Esophagus muscularis mucosa (tissue), 4 donors: ENCODE results near the gene CDH4. TPM values are rescaled to one million over a fixed set of nuclear protein-coding genes. Genes with fewer than 3 reads are reported as not detected.

ENCODE experiments used
- DNase-seq: peaks from one replicate; pipeline ENCODE4 v3.0.0-alpha.2; 2017; ENCODE audit errors: extremely low spot score
- H3K27ac ChIP-seq, 4 donors: fragments of 200-600 bp; sonication (generic); replicated peaks in 1 of 4; 1 replicate in 3 of 4; 2 replicates in 1 of 4; pipeline ENCODE4 v1.5.1; 2016 to 2019; ENCODE audit warnings: mild to moderate bottlenecking in 1 of 4
- H3K27me3 ChIP-seq, 4 donors: fragments of 200-600 bp; sonication (generic); one replicate each; pipeline versions ENCODE4 v1.5.1 to v1.6.0; 2016 to 2019
- H3K36me3 ChIP-seq, 4 donors: fragments of 200-600 bp; sonication (generic); one replicate each; pipeline ENCODE4 v1.5.1; 2016 to 2019
- H3K4me1 ChIP-seq, 4 donors: fragments of 200-600 bp; sonication (generic); one replicate each; pipeline ENCODE4 v1.5.1; 2016 to 2019
- H3K4me3 ChIP-seq, 4 donors: fragments of 200-600 bp; sonication (generic); 1 replicate in 2 of 4; 2 replicates in 2 of 4; pipeline ENCODE4 v1.5.1; 2016 to 2019; ENCODE audit warnings: mild to moderate bottlenecking in 4 of 4, moderate library complexity in 1 of 4
- H3K9me3 ChIP-seq, 4 donors: fragments of 200-600 bp; sonication (generic); 1 replicate in 3 of 4; 2 replicates in 1 of 4; pipeline ENCODE4 v1.5.1; 2016 to 2019
- CTCF ChIP-seq, 3 experiments: fragments of 200-600 bp in 2 of 3; fragments of 450-650 bp in 1 of 3; sonication (generic) in 2 of 3; IDR thresholded peaks; one replicate each; pipeline ENCODE4 v1.5.1; 2017 to 2019; ENCODE audit warnings: antibody characterized with exemption in 3 of 3, mild to moderate bottlenecking in 2 of 3, moderate library complexity in 1 of 3
- EP300 ChIP-seq: sonication (generic); formaldehyde crosslinking; IDR thresholded peaks from one replicate; pipeline ENCODE4 v1.6.1; 2017; ENCODE audit warnings: antibody characterized with exemption
- POLR2A ChIP-seq: fragments of 450-650 bp; IDR thresholded peaks from one replicate; pipeline ENCODE4 v1.6.1; 2017; ENCODE audit warnings: antibody characterized with exemption, moderate library complexity, mild to moderate bottlenecking, low read depth
- POLR2AphosphoS5 ChIP-seq, 2 donors: sonication (generic); formaldehyde crosslinking; IDR thresholded peaks; one replicate each; pipeline ENCODE4 v1.6.1; 2017; ENCODE audit warnings: antibody characterized with exemption in 2 of 2
- WGBS: methylation state at CpG from one replicate; pipeline ENCODE4 v1.1.5; 2018; 5-methylcytosine and 5-hydroxymethylcytosine counted together
- intact Hi-C: fragments of 100-400 bp; cut with DNase I; formaldehyde crosslinking; loops from one replicate; pipeline ENCODE4 v1.15.1; 2023
- total RNA-seq, 4 donors: library from RNA; depleted of rRNA; stranded (reverse); fragments of >200 nt; gene quantifications; one replicate each; pipeline versions ENCODE4 v1.1.0 to v1.2.1, GENCODE V29; 2016

CDH4 gene
- total RNA-seq, 4 donors from 2014 or later = 0.42 to 1.3 (median 0.48) TPM

DNA sequence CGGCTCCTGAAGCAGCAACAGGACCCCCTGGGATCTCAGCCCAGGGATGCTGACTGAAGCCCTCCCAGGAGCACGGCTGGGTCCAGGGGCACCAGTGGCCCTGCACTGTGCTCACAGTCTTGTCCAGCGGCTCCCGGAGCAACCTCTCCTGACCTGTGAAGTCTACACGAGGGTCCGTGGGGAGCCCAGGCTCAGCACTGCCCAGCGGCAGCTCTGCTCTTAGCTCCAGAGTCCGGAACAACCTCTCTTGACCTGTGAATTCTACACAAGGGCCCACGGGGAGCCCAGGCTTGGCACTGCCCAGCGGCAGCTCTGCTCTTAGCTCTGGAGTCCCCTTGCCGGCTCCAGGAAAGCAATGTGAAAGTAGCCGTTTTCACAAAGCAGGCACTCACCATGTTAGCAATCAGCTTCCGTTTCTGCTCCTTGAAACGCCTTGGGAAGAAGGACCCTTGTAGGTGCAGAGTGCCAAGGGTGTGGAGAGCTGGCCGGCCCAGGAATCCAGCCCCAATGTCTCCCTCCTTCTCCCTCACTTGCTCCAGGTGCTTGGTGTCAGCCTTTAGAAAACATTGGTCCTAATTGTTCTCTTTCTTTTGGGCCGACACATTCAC lies 310.9 kb downstream of the CDH4 start:
- H3K4me1 ChIP-seq = no peaks in the 10 kb centered on the region
- no peaks in the 10 kb centered on the region for H3K36me3 ChIP-seq
- no peak for DNase-seq
- no peaks in the 10 kb centered on the region for H3K9me3 ChIP-seq
- H3K27ac ChIP-seq = no peak overlapping the region
- no peak overlapping the region for H3K4me3 ChIP-seq
- peaks cover 0 to 9% (median 0%) of the 10 kb centered on the region in 4 donors for H3K27me3 ChIP-seq
- WGBS = 62% methylated on average over 13 of the region's 16 CpGs
- TF ChIP-seq CTCF (IDR thresholded peaks at IDR 0.05) (no peak), POLR2AphosphoS5 (IDR thresholded peaks at IDR 0.05) (no peak), EP300 (no peak), POLR2A (no peak)
- intact Hi-C loops = no loop called here

DNA sequence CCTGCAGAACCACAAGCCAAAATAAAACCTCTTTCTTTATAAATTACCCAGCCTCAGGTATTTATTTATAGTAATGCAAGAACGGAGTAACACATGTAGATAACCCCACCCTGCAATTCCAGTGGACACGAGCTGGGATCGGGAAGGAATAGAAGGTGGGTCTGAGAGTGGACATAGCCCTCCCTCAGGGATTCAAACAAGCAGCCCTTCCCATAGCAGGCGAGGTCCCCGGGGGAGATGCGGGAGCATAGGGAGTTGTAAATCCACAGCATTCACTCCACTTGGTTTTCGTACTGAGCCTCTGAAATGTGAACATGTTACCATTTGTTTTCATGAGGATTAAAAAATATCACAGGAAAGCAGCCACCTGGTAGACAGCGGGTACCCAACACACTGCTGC lies 312.6 kb downstream of the CDH4 start:
- intact Hi-C loops = no loop called here
- Histone ChIP-seq H3K36me3 (no peaks in the 10 kb centered on the region), H3K27me3 (peaks cover 0 to 17% (median 0%) of the 10 kb centered on the region in 4 donors), H3K4me3 (no peak overlapping the region), H3K27ac (no peak overlapping the region), H3K4me1 (no peaks in the 10 kb centered on the region), H3K9me3 (no peaks in the 10 kb centered on the region)
- TF ChIP-seq POLR2A (no peak), EP300 (no peak), POLR2AphosphoS5 (IDR thresholded peaks at IDR 0.05) (no peak), CTCF (IDR thresholded peaks at IDR 0.05) (no peak)
- WGBS = 85% methylated on average over 8 of the region's 8 CpGs
- no peak for DNase-seq

DNA sequence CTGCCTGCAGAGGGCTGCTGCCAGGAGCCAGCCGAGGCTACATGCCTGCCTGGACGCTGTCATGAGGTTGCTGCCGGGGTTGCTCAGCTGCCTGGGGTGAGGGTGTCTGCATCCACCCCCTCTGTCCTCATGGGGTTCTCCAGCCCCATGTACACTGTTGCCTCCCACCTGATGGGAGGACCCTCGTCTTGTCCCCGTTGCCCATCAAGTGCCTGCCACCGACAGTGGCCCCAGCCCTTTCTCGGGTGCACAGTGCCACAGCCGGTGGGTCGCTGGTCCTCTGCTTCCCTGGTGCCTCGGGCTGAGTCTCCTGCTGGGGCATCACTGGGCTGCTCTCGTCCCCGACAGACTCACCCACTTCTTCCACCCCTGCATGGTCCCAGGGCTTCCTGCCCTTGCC lies 313.7 kb downstream of the CDH4 start:
- DNase-seq = no peak
- H3K9me3 ChIP-seq = no peaks in the 10 kb centered on the region
- H3K27ac ChIP-seq = no peak overlapping the region
- 89% methylated on average over 12 of the region's 12 CpGs for WGBS
- intact Hi-C loops = no loop called here
- TF ChIP-seq POLR2A (no peak), POLR2AphosphoS5 (IDR thresholded peaks at IDR 0.05) (no peak)
- no peak overlapping the region for H3K4me3 ChIP-seq
- H3K27me3 ChIP-seq = peaks cover 0 to 22% (median 0%) of the 10 kb centered on the region in 4 donors
- no peaks in the 10 kb centered on the region for H3K4me1 ChIP-seq
- H3K36me3 ChIP-seq = no peaks in the 10 kb centered on the region

DNA sequence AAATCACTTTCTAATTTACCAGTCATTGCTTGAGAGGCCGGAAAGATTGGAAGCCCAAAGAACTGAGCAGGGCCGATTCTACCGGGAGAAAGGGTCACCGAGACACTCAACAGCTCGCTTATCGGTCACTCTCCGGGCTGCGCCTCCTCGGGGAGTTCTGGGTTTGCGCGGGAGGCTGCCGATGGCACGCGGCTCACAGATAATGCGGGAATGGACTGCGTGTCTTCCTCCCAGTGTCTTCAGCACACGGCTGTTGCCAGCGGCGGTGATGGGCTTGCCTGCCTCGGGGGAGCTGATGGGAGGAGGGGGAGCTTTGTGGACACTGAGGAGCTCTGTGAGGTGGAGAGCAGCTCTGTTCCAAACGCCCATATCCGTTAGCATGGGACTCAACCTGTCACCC lies 314.6 kb downstream of the CDH4 start:
- WGBS = 77% methylated on average over 22 of the region's 22 CpGs
- DNase-seq = no peak
- no peaks in the 10 kb centered on the region for H3K9me3 ChIP-seq
- H3K36me3 ChIP-seq = no peaks in the 10 kb centered on the region
- no peak overlapping the region for H3K27ac ChIP-seq
- no peaks in the 10 kb centered on the region for H3K4me1 ChIP-seq
- no peak overlapping the region for H3K4me3 ChIP-seq
- no peak for TF ChIP-seq EP300
- no peak for TF ChIP-seq POLR2A
- no peak for TF ChIP-seq CTCF (IDR thresholded peaks at IDR 0.05)
- TF ChIP-seq POLR2AphosphoS5 (IDR thresholded peaks at IDR 0.05) = no peak
- H3K27me3 ChIP-seq = peaks cover 0 to 30% (median 0%) of the 10 kb centered on the region in 4 donors
- intact Hi-C loops = no loop called here

- 39% methylated on average over 4 of the region's 4 CpGs for WGBS
- no peak for TF ChIP-seq EP300
- H3K9me3 ChIP-seq = no peaks in the 10 kb centered on the region
- no peaks in the 10 kb centered on the region for H3K4me1 ChIP-seq
- H3K27ac ChIP-seq = no peak overlapping the region
- peaks cover 0 to 33% (median 0%) of the 10 kb centered on the region in 4 donors for H3K27me3 ChIP-seq
- DNase-seq = no peak
- H3K36me3 ChIP-seq = no peaks in the 10 kb centered on the region
- intact Hi-C loops = no loop called here
- H3K4me3 ChIP-seq = no peak overlapping the region
Observed at GRCh38 chr20:61567204-61567603, 315.1 kb downstream of the CDH4 start.

DNA sequence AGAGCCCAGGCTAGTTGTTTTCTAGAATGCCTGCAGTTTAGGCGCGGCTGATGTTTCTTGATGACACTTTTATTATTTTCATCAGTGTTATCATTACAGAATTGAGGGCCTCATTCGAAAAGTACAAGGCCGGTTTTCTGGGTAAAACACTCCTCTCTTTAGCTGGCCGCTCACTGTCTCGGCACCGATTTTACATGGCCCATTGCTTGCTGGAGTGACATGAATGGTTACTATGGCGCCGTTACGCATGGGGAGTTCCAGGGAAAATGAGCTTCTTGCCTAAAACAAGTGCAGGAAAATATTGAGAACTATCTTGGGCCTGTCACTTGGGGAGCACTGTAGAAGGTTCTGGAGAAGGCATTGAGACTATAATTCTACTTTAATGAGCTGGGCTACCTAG lies 317.8 kb downstream of the CDH4 start:
- TF ChIP-seq EP300 = no peak
- no peak for TF ChIP-seq POLR2AphosphoS5 (IDR thresholded peaks at IDR 0.05)
- TF ChIP-seq CTCF (IDR thresholded peaks at IDR 0.05) = no peak
- no peak for TF ChIP-seq POLR2A
- DNase-seq = no peak
- intact Hi-C loops = no loop called here
- Histone ChIP-seq H3K27ac (no peak overlapping the region), H3K9me3 (no peaks in the 10 kb centered on the region), H3K27me3 (peaks cover 0 to 34% (median 0%) of the 10 kb centered on the region in 4 donors), H3K4me1 (no peaks in the 10 kb centered on the region), H3K36me3 (no peaks in the 10 kb centered on the region), H3K4me3 (no peak overlapping the region)
- WGBS = 92% methylated on average over 10 of the region's 10 CpGs
